Adrenal gland (tissue), 12 donors: Measurements from ENCODE around the gene LRRN1. TPM values are rescaled to one million over a fixed set of nuclear protein-coding genes. Genes with fewer than 3 reads are reported as not detected.

ENCODE experiments used
- DNase-seq, 7 donors: peaks; one replicate each; pipeline ENCODE4 v3.0.0-alpha.2; 2019 to 2020
- H3K27ac ChIP-seq, 5 donors: fragments of 200-600 bp; sonication (generic) in 4 of 5; 1 replicate in 3 of 5; 2 replicates in 2 of 5; pipeline versions ENCODE4 v1.5.1 to v1.8.0; 2016 to 2020; ENCODE audit warnings: mild to moderate bottlenecking in 1 of 5
- H3K27me3 ChIP-seq: fragments of 200-600 bp; 2 replicates; pipeline ENCODE4 v1.8.0; 2021
- H3K36me3 ChIP-seq, 2 donors: fragments of 200-600 bp; replicated peaks in 1 of 2; 1 replicate in 1 of 2; 2 replicates in 1 of 2; pipeline versions ENCODE4 v1.5.1 to v1.8.0; 2018 to 2022
- H3K4me1 ChIP-seq, 2 donors: fragments of 200-600 bp; replicated peaks in 1 of 2; 1 replicate in 1 of 2; 2 replicates in 1 of 2; pipeline versions ENCODE4 v1.5.1 to v1.8.0; 2018 to 2021
- H3K4me3 ChIP-seq, 4 donors: fragments of 200-600 bp; sonication (generic) in 3 of 4; one replicate each; pipeline ENCODE4 v1.5.1; 2016 to 2018
- H3K9me3 ChIP-seq, 3 donors: fragments of 200-600 bp; sonication (generic) in 1 of 3; replicated peaks in 1 of 3; 1 replicate in 2 of 3; 2 replicates in 1 of 3; pipeline versions ENCODE4 v1.5.1 to v1.8.0; 2016 to 2021
- CTCF ChIP-seq, 6 experiments: fragments of 450-650 bp in 4 of 6; fragments of 200-600 bp in 2 of 6; sonication (generic) in 1 of 6; IDR thresholded peaks; 1 replicate in 5 of 6; 2 replicates in 1 of 6; pipeline versions ENCODE4 v1.5.1 to v1.8.0; 2016 to 2021; ENCODE audit warnings: antibody characterized with exemption in 6 of 6, mild to moderate bottlenecking in 2 of 6, moderate library complexity in 1 of 6
- POLR2A ChIP-seq, 2 donors: fragments of 450-650 bp; IDR thresholded peaks; one replicate each; pipeline ENCODE4 v1.6.1; 2017; ENCODE audit warnings: antibody characterized with exemption in 2 of 2, mild to moderate bottlenecking in 2 of 2, moderate library complexity in 1 of 2
- WGBS, 4 donors: extraction: QIAGEN DNeasy Blood & Tissue Kit in 2 of 4; methylation state at CpG; one replicate each; pipeline versions ENCODE4 v1.1.5 to v1.1.7; 2013 to 2017; 5-methylcytosine and 5-hydroxymethylcytosine counted together
- intact Hi-C, 2 donors: fragments of 100-400 bp; cut with DNase I; formaldehyde crosslinking; loops; one replicate each; pipeline versions ENCODE4 v1.14.1 to v1.15.0; 2022 to 2023
- polyA plus RNA-seq, 3 donors: library from polyadenylated mRNA; stranded (reverse); fragments of 200-250 nt in 2 of 3; fragments of 350-450 nt in 1 of 3; fragmentation: Illumina TruSeq in 1 of 3; extraction: RNeasy Lipid Tissue Mini Kit (QIAGEN cat#74804) in 1 of 3; gene quantifications; one replicate each; pipeline ENCODE4 v1.2.3, GENCODE V29; 2013 to 2014
- total RNA-seq, 9 donors: library from RNA; depleted of rRNA in 4 of 9; stranded (reverse); fragments of >200 nt in 4 of 9; fragments of 120-200 nt in 1 of 9; fragmentation: NEBNext Ultra II Directional in 1 of 9; extraction: Animal tissue kit (Norgen Biotek cat#: 25700) in 1 of 9; gene quantifications; one replicate each; pipeline versions ENCODE4 v1.1.0 to v1.2.4, GENCODE V29; 2013 to 2023
- donor health status: healthy with polysubstance abuse.
- donor health status: Bipolar disorder and iron deficiency.
- donor health status: DM: yes; HTN: yes; CAD: no.
- donor health status: DM: no; HTN: no; CAD: no.
- donor health status: DM: no; HTN: no; CAD: no.
- donor health status: DM: yes; HTN: yes; CAD: no.

LRRN1 gene
- total and polyA plus RNA-seq, 12 donors: 0.03 to 0.70 (median 0.11) TPM; not detected in 3

GRCh38 chr3:3800685-3801493 lies 1.7 kb downstream of the LRRN1 start:
- Histone ChIP-seq H3K36me3 (no peaks in the 10 kb centered on the region), H3K27ac (no peak overlapping the region), H3K4me3 (peak overlapping the region in 1 of 4 donors; percentile 41), H3K27me3 (peaks cover 10% of the 10 kb centered on the region), H3K9me3 (no peaks in the 10 kb centered on the region), H3K4me1 (peaks cover 0 to 12% of the 10 kb centered on the region in 2 donors)
- WGBS, 4 donors: 6 to 18% (median 8%) methylated on average over 7 to 53 of the region's 53 CpGs
- DNase-seq: peak in 3 of 7 donors; percentile 9 to 24 (median 15)
- intact Hi-C loops: no loop called here
- TF ChIP-seq POLR2A (IDR thresholded peaks at IDR 0.05) (no peak), CTCF (IDR thresholded peaks at IDR 0.05) (no peak)

- no peak for DNase-seq
- no peaks in the 10 kb centered on the region for H3K9me3 ChIP-seq
- H3K27ac ChIP-seq: no peak overlapping the region
- H3K36me3 ChIP-seq: no peaks in the 10 kb centered on the region
- peaks cover 10% of the 10 kb centered on the region for H3K27me3 ChIP-seq
- H3K4me1 ChIP-seq: peaks cover 0 to 12% of the 10 kb centered on the region in 2 donors
- WGBS, 4 donors: 72 to 81% (median 74%) methylated on average over 4 of the region's 4 CpGs
- no peak for TF ChIP-seq POLR2A (IDR thresholded peaks at IDR 0.05)
- TF ChIP-seq CTCF (IDR thresholded peaks at IDR 0.05): no peak
- intact Hi-C loops: no loop called here
- no peak overlapping the region for H3K4me3 ChIP-seq
Observed at GRCh38 chr3:3801494-3801841, 2.2 kb downstream of the LRRN1 start.

- Histone ChIP-seq H3K9me3 (no peaks in the 10 kb centered on the region), H3K4me1 (peaks cover 0 to 12% of the 10 kb centered on the region in 2 donors), H3K27me3 (peaks cover 10% of the 10 kb centered on the region), H3K36me3 (no peaks in the 10 kb centered on the region), H3K27ac (no peak overlapping the region), H3K4me3 (no peak overlapping the region)
- TF ChIP-seq CTCF (IDR thresholded peaks at IDR 0.05) (no peak), POLR2A (IDR thresholded peaks at IDR 0.05) (no peak)
- intact Hi-C loops: no loop called here
- DNase-seq: no peak
- 77 to 93% (median 78%) methylated on average over 6 to 13 of the region's 13 CpGs for whole genome bisulfite sequencing, 4 donors
Observed at GRCh38 chr3:3802046-3802445, 2.8 kb downstream of the LRRN1 start.

- TF ChIP-seq POLR2A (IDR thresholded peaks at IDR 0.05) (no peak), CTCF (IDR thresholded peaks at IDR 0.05) (no peak)
- DNase-seq: no peak
- Histone ChIP-seq H3K4me1 (peaks cover 0 to 8% of the 10 kb centered on the region in 2 donors), H3K27ac (no peak overlapping the region), H3K9me3 (no peaks in the 10 kb centered on the region), H3K4me3 (no peak overlapping the region), H3K27me3 (peaks cover 10% of the 10 kb centered on the region), H3K36me3 (no peaks in the 10 kb centered on the region)
- WGBS, 4 donors: 73 to 87% (median 82%) methylated on average over 2 of the region's 2 CpGs
- intact Hi-C loops: no loop called here
Observed at GRCh38 chr3:3804560-3804959, 5.3 kb downstream of the LRRN1 start.
